ENCODE results near the gene PRELID2. TPM values are rescaled to one million over a fixed set of nuclear protein-coding genes. Genes with fewer than 3 reads are reported as not detected.
"Not testable (repeated sequence)": the region's sequence is repeated elsewhere in the genome, so short reads cannot be mapped to it uniquely, and the experiment has no call there.

The PRELID2 gene
- total RNA-seq, 1 experiment from 2014 or later = 27.7 TPM

- no peaks in the 10 kb centered on the region for H4K20me1 ChIP-seq (ENCODE audit: insufficient read depth)
- no peaks in the 10 kb centered on the region for H3K36me3 ChIP-seq (ENCODE audit: low read depth)
- no peaks in the 10 kb centered on the region for H3K27me3 ChIP-seq (ENCODE audit: insufficient read depth, low read depth)
- H3K4me3 ChIP-seq = no peak overlapping the region
- H3K9me3 ChIP-seq (ENCODE audit: insufficient read depth, low read depth) = no peaks in the 10 kb centered on the region
- no peak for DNase-seq
- no peaks in the 10 kb centered on the region for H3K79me2 ChIP-seq (ENCODE audit: low read depth)
- POLR2A ChIA-PET (ENCODE audit: unreplicated experiment) = no interaction called here
- CTCF ChIA-PET = no interaction called here
- no peak overlapping the region for H2AFZ ChIP-seq
- no peaks in the 10 kb centered on the region for H3K9me2 ChIP-seq (ENCODE audit: insufficient read depth)
- no TSS peak for BruUV-seq (replicated peaks)
- H3K27ac ChIP-seq = no peak overlapping the region
- H3F3A ChIP-seq (ENCODE audit: insufficient read depth, low read depth) = no peaks in the 10 kb centered on the region
- no peaks in the 10 kb centered on the region for H3K4me1 ChIP-seq (replicated peaks; ENCODE audit: insufficient read depth)
- H3K4me2 ChIP-seq = no peak overlapping the region
- TF ChIP-seq EZH2 (IDR thresholded peaks at IDR 0.05; ENCODE audit: low read depth) (no peak), CTCF (conservative IDR thresholded peaks at IDR 0.05) (no peak)
- intact Hi-C loops (cut with micrococcal nuclease; ENCODE audit: unreplicated experiment) = no loop called here
These were observed 95.3 kb downstream of the PRELID2 start for GRCh38 chr5:145739843-145740242.

- H3K27ac ChIP-seq = no peak overlapping the region
- no TSS peak for BruUV-seq (replicated peaks)
- no peaks in the 10 kb centered on the region for H3K9me2 ChIP-seq (ENCODE audit: insufficient read depth)
- no peaks in the 10 kb centered on the region for H3K27me3 ChIP-seq (ENCODE audit: insufficient read depth, low read depth)
- POLR2A ChIA-PET (ENCODE audit: unreplicated experiment) = interaction anchor here (0.7 kb wide), 1 partner anchor 117 kb away, joined by 5 read pairs; no protein-coding TSS in a partner anchor
- no peak overlapping the region for H3K4me3 ChIP-seq
- H3F3A ChIP-seq (ENCODE audit: insufficient read depth, low read depth) = no peaks in the 10 kb centered on the region
- no peak overlapping the region for H3K4me2 ChIP-seq
- no peak for DNase-seq
- no peaks in the 10 kb centered on the region for H3K4me1 ChIP-seq (replicated peaks; ENCODE audit: insufficient read depth)
- intact Hi-C loops (cut with micrococcal nuclease; ENCODE audit: unreplicated experiment) = no loop called here
- no peaks in the 10 kb centered on the region for H3K79me2 ChIP-seq (ENCODE audit: low read depth)
- TF ChIP-seq EZH2 (IDR thresholded peaks at IDR 0.05; ENCODE audit: low read depth) = no peak
- TF ChIP-seq CTCF (conservative IDR thresholded peaks at IDR 0.05) = no peak
- H3K9me3 ChIP-seq (ENCODE audit: insufficient read depth, low read depth) = no peaks in the 10 kb centered on the region
- H4K20me1 ChIP-seq (ENCODE audit: insufficient read depth) = no peaks in the 10 kb centered on the region
- CTCF ChIA-PET = no interaction called here
- H2AFZ ChIP-seq = no peak overlapping the region
- no peaks in the 10 kb centered on the region for H3K36me3 ChIP-seq (ENCODE audit: low read depth)
These were observed 96.9 kb downstream of the PRELID2 start for GRCh38 chr5:145738227-145738626.

- Histone ChIP-seq H3K4me2 (no peak overlapping the region), H3K9me2 (ENCODE audit: insufficient read depth) (no peaks in the 10 kb centered on the region), H4K20me1 (ENCODE audit: insufficient read depth) (no peaks in the 10 kb centered on the region), H3K27ac (no peak overlapping the region), H2AFZ (no peak overlapping the region), H3K36me3 (ENCODE audit: low read depth) (no peaks in the 10 kb centered on the region), H3K79me2 (ENCODE audit: low read depth) (no peaks in the 10 kb centered on the region), H3K4me3 (no peak overlapping the region), H3F3A (ENCODE audit: insufficient read depth, low read depth) (no peaks in the 10 kb centered on the region), H3K9me3 (ENCODE audit: insufficient read depth, low read depth) (no peaks in the 10 kb centered on the region), H3K4me1 (replicated peaks; ENCODE audit: insufficient read depth) (no peaks in the 10 kb centered on the region), H3K27me3 (ENCODE audit: insufficient read depth, low read depth) (no peaks in the 10 kb centered on the region)
- POLR2A ChIA-PET (ENCODE audit: unreplicated experiment) = no interaction called here
- BruUV-seq (replicated peaks) = no TSS peak
- intact Hi-C loops (cut with micrococcal nuclease; ENCODE audit: unreplicated experiment) = no loop called here
- TF ChIP-seq CTCF (conservative IDR thresholded peaks at IDR 0.05) = no peak
- no peak for TF ChIP-seq EZH2 (IDR thresholded peaks at IDR 0.05; ENCODE audit: low read depth)
- no peak for DNase-seq
- CTCF ChIA-PET = no interaction called here
These were observed 97.6 kb downstream of the PRELID2 start for GRCh38 chr5:145737578-145737977.

GRCh38 chr5:145729956-145730355 is 105.2 kb downstream of the PRELID2 start:
- H3K9me2 ChIP-seq (ENCODE audit: insufficient read depth); DNase-seq; H3K4me1 ChIP-seq (replicated peaks; ENCODE audit: insufficient read depth); H3K27ac ChIP-seq; H3K79me2 ChIP-seq (ENCODE audit: low read depth); H4K20me1 ChIP-seq (ENCODE audit: insufficient read depth); H3K4me3 ChIP-seq; BruUV-seq (replicated peaks); intact Hi-C loops (cut with micrococcal nuclease; ENCODE audit: unreplicated experiment); H3K4me2 ChIP-seq; H3K27me3 ChIP-seq (ENCODE audit: insufficient read depth, low read depth); H3F3A ChIP-seq (ENCODE audit: insufficient read depth, low read depth); H3K9me3 ChIP-seq (ENCODE audit: insufficient read depth, low read depth); CTCF ChIA-PET; H3K36me3 ChIP-seq (ENCODE audit: low read depth); H2AFZ ChIP-seq: not testable (repeated sequence)
- POLR2A ChIA-PET (ENCODE audit: unreplicated experiment) = interaction anchor here (0.7 kb wide), 1 partner anchor 165 kb away, joined by 3 read pairs; no protein-coding TSS in a partner anchor

Measured in PC-9 (cell line).